Measurements from ENCODE around the gene KCNN3.

KCNN3 gene

GRCh38 chr1:154716614-154717527, 153.2 kb downstream of the KCNN3 start:
- FAIRE-seq (peak; percentile 49), DNase-seq (ENCODE audit: extremely low spot score, insufficient read length, low read depth) (peak; percentile 18)

GRCh38 chr1:154716011-154716410, 154.1 kb downstream of the KCNN3 start:
- DNase-seq (ENCODE audit: extremely low spot score, insufficient read length, low read depth) (peak; percentile 42), FAIRE-seq (no peak)

DNA sequence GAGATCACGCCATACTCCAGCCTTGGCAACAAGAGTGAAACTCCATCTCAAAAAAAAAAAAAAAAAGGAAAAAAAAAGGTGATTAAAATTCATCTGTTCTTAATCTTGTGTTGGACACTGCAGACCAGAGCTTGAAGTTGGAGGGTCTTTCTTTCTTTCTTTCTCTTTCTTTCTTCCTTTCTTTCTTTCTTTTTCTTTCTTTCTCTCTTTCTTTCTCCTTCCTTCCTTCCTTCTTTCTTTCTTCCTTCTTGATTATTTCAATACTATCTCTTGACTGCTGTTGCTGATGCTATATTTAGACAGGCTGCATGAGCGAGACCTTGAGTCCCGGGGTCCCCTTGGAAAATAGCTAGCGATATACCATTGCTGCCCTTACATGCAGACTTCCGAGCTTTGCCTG, 154.7 kb downstream of the KCNN3 start:
- FAIRE-seq, result no peak
- no peak for DNase-seq (ENCODE audit: extremely low spot score, insufficient read length, low read depth)

- DNase-seq (ENCODE audit: extremely low spot score, insufficient read length, low read depth), result no peak
- FAIRE-seq, result no peak
Measured at GRCh38 chr1:154714638-154715037, 155.4 kb downstream of the KCNN3 start.

DNA sequence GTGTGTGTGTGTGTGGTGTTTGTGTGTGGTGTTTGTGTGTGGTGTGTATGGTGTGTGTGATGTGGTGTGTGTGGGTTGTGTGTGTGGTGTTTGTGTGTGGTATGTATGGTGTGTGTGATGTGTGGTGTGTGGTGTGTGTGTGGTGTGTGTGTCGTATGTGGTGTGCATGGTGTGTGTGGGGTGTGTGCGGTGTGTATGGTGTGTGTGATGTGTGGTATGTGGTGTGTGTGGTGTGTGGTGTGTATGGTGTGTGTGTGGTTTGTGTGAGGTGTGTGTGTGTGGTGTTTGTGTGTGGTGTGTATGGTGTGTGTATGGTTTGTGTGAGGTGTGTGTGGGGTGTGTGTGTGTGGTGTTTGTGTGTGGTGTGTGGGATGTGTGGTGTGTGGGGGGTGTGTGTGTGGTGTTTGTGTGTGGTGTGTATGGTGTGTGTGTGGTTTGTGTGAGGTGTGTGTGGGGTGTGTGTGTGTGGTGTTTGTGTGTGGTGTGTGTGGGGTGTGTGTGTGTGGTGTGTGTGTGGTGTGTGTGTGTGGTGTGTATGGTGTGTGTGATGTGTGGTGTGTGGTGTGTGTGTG, 155.9 kb downstream of the KCNN3 start:
- FAIRE-seq, result peak; percentile 95
- no peak for DNase-seq (ENCODE audit: extremely low spot score, insufficient read length, low read depth)

DNA sequence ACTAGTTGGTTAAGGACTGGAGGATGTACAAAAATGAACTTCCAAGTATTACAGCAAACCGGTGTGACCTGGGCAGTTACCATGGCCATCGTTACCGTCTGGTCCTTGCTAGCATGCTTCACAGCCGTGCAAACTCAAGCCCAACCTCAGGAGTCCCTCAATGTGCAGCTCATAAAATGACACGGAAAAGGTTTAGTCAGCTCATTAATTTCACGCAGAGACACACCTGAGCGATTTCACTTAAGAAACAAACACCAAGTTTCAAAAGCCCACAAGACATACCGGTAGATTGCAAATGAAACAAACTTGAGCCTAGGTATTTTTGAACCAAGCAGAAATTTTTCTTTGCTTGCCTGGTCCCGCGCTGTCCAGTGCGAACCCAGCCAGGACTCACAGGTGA, 157.1 kb downstream of the KCNN3 start:
- DNase-seq (ENCODE audit: extremely low spot score, insufficient read length, low read depth) (no peak), FAIRE-seq (no peak)

GRCh38 chr1:154712166-154712810, 157.8 kb downstream of the KCNN3 start:
- no peak for DNase-seq (ENCODE audit: extremely low spot score, insufficient read length, low read depth)
- no peak for FAIRE-seq

DNA sequence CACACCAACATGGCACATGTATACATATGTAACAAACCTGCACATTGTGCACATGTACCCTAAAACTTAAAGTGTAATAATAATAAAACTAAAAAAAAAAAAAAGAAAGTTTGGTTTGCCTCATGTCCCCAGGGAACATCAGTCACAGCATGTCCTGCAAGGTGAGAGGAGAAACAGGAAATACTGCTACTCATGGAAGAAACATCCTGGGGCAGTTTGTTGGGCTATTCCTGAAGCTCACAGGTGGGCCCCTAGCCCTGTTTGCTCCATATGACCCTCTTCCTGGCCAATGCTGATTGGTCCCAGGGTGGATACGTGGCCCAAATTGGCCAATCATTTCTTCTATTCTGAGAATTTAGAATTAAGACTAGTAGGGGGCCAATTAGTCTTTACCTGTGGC, 158.7 kb downstream of the KCNN3 start:
- DNase-seq (ENCODE audit: extremely low spot score, insufficient read length, low read depth) (no peak), FAIRE-seq (no peak)

DNA sequence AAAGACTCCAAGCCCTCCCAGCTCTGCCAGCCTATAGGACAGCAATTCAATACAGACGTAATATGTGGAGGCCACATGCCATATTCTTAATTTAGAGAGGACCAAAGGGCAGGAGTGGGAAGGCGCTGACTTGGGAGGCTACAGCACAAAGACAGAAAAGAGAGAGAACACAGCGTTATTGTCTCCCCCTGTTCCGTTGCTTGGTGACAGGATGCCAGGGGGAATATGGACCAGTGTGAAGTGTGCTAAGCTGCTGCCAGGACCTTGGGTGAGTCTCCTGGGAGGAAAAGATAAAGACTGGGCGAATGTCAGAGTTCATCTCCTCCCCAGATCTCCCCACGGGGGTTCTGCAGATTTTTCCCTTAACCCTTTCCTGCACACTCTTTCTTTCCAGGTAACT, 160.0 kb downstream of the KCNN3 start:
- FAIRE-seq (no peak), DNase-seq (ENCODE audit: extremely low spot score, insufficient read length, low read depth) (no peak)

GRCh38 chr1:154707901-154708463, 162.1 kb downstream of the KCNN3 start:
- no peak for FAIRE-seq
- no peak for DNase-seq (ENCODE audit: extremely low spot score, insufficient read length, low read depth)

DNA sequence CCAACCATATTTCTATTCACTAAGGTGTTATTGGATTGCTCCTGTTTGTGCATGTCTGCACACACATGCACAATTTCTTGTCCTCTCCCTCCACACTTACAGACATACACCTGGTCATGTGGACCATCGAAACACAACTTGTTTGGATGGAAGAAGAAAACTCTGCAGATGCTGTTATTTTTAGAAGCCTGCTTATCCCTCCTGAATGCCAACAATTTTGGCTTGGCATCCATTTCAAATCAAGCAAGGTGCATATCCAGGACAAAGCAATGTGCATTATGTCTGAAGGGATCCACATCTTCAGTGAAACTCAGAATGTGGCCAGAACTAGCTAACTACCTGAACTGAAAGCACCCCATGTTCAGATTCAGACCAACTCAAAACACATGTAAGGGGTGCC, 163.2 kb downstream of the KCNN3 start:
- DNase-seq (ENCODE audit: extremely low spot score, insufficient read length, low read depth), result no peak
- FAIRE-seq, result no peak

- no peak for FAIRE-seq
- DNase-seq (ENCODE audit: extremely low spot score, insufficient read length, low read depth), result no peak
Measured at GRCh38 chr1:154705544-154705943, 164.5 kb downstream of the KCNN3 start.

- FAIRE-seq, result no peak
Measured at GRCh38 chr1:154703170-154703569, 166.9 kb downstream of the KCNN3 start.

DNA sequence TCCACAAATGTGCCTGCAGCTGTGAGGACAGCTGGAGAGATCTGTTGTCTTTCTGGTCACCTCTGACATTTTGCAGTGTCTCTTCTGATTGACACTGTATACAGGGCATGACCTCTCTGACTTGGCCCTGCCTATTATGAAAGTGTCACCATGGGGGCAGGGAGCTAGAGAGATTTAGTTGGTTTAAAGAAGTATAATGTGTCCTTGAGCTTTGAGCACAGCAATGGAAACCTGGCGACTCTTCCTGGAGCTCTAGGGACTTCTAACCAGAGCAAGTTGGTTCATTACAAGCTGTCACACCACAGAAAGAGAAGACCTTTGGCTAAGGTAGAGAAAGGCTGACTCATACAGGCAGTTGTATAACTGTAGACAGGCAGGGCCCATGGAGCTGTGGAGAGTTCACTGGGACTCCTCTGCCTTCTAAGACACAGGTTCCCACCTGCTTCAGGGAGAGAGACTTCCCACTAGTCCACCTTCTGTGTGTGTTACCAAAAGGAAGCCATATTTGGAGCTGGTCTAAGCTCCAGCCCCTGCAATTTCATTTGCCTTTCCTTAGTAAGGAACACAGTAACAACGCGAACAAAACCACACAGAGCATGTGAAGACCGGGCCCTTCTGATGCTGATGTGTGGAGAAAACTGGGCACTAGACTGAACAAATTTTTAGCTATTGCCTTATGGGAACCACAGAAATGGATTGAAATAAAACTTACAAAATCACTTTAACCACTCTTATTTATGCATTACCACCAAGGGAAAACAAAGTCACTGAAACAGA, 171.6 kb downstream of the KCNN3 start:
- FAIRE-seq (peak; percentile 35), DNase-seq (ENCODE audit: extremely low spot score, insufficient read length, low read depth) (no peak)

More at GRCh38 chr1:154703170-154703569, 166.9 kb downstream of the KCNN3 start:
- DNase-seq (ENCODE audit: extremely low spot score, insufficient read length, low read depth), result no peak

DNA sequence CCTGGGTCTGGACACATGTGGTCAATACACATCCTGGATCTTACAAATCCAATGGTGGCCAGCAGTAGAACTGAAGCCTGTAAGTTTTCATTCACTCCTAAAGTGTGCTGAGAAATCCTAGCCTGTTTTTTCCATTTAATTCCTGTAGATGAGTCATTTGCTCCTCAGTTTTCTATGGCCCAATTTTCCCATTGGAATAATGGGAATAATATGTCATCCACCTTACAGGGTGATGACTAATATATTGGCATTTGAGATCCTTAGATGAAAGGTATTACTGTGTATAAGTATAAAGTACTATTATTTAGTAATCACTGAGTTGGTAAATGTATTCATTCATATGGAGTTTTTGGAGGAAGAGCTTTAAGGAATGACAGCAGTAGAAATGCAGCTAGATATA, 172.4 kb downstream of the KCNN3 start:
- no peak for DNase-seq (ENCODE audit: extremely low spot score, insufficient read length, low read depth)
- FAIRE-seq, result no peak

DNA sequence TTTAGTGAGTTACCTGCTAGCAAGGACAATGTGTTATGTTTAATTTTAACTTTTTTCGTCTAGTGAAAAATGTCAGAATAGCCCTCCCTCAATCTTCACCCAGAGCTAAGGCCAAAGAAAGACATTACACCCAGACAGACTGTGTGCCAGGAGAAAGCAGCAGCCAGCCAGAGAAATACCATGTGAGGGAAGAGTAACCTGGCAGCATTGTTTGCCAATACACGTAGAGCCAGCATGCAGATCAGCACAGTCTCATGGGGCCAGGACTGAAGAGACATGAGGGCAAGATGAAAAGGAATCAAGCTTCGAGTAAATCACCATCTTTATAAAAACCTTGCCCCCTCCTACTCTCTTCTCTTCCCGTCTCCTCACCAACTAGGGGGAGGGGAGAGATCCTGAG, 173.6 kb downstream of the KCNN3 start:
- DNase-seq (ENCODE audit: extremely low spot score, insufficient read length, low read depth) (no peak), FAIRE-seq (no peak)

DNA sequence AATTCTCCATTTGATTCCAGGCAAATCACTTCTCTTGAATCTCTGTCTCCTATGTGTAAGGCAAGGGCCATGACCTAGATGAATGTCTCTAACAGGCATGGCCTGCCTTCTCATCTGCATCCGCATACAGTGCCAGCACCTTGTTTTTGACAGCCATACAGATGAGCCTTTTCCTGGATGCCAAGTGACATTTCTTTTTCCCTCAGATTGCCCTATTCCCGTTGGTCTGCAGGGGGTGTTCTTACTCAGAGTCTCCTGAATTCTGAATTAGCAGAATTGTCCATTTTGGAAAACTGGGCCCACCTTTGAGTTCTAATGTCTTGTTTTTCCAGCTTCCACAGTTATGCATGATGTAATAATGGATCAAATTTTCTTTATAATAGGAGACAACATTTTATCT, 174.1 kb downstream of the KCNN3 start:
- DNase-seq (ENCODE audit: extremely low spot score, insufficient read length, low read depth), result no peak
- FAIRE-seq, result no peak

GRCh38 chr1:154694995-154695394, 175.1 kb downstream of the KCNN3 start:
- no peak for DNase-seq (ENCODE audit: extremely low spot score, insufficient read length, low read depth)
- no peak for FAIRE-seq

GRCh38 chr1:154689083-154689482, 181.0 kb downstream of the KCNN3 start:
- no peak for FAIRE-seq

GRCh38 chr1:154686507-154686906, 183.6 kb downstream of the KCNN3 start:
- DNase-seq (ENCODE audit: extremely low spot score, insufficient read length, low read depth), result no peak
- peak; percentile 29 for FAIRE-seq

More at GRCh38 chr1:154689083-154689482, 181.0 kb downstream of the KCNN3 start:
- no peak for DNase-seq (ENCODE audit: extremely low spot score, insufficient read length, low read depth)

All from GM18507 (cell line).